Measurements from ENCODE around the gene NDUFA8. TPM values are rescaled to one million over a fixed set of nuclear protein-coding genes. Genes with fewer than 3 reads are reported as not detected.

NDUFA8 gene
- total RNA-seq, 1 experiment from 2014 or later: 60.7 TPM

- no peak overlapping the region for H2BK120ac ChIP-seq (ENCODE audit: low read depth, low read length, poor library complexity, severe bottlenecking)
- no peaks in the 10 kb centered on the region for H3K79me2 ChIP-seq (ENCODE audit: insufficient read depth, low read length)
- TF ChIP-seq, protein P1, sequence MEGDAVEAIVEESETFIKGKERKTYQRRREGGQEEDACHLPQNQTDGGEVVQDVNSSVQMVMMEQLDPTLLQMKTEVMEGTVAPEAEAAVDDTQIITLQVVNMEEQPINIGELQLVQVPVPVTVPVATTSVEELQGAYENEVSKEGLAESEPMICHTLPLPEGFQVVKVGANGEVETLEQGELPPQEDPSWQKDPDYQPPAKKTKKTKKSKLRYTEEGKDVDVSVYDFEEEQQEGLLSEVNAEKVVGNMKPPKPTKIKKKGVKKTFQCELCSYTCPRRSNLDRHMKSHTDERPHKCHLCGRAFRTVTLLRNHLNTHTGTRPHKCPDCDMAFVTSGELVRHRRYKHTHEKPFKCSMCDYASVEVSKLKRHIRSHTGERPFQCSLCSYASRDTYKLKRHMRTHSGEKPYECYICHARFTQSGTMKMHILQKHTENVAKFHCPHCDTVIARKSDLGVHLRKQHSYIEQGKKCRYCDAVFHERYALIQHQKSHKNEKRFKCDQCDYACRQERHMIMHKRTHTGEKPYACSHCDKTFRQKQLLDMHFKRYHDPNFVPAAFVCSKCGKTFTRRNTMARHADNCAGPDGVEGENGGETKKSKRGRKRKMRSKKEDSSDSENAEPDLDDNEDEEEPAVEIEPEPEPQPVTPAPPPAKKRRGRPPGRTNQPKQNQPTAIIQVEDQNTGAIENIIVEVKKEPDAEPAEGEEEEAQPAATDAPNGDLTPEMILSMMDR (conservative IDR thresholded peaks at IDR 0.05): no peak
- no peak overlapping the region for H2BK12ac ChIP-seq (ENCODE audit: insufficient read length, low read depth, low read length)
- Mint-ChIP-seq H3K9me3 (no peaks in the 10 kb centered on the region), H3K4me1 (peaks cover 0 to 5% of the 10 kb centered on the region in 2 experiments; a peak in 1 of 4 replicates), H3K4me3 (no peak overlapping the region), H3K27ac (no peak overlapping the region; a peak in 1 of 7 replicates), H3K27me3 (ENCODE audit: low read depth) (no peaks in the 10 kb centered on the region), H3K36me3 (ENCODE audit: insufficient read depth in 1 of 3, low read depth in 3 of 3) (peaks cover 14 to 46% (median 35%) of the 10 kb centered on the region in 3 experiments)
- H2BK5ac ChIP-seq (ENCODE audit: insufficient read length, low read length): no peak overlapping the region
- H3T11ph ChIP-seq (ENCODE audit: low read length): no peak overlapping the region
- no CpG with 5 or more reads among the region's 14 CpGs for WGBS (ENCODE audit: extremely low coverage, insufficient read length, low lambda C conversion rate)
- H3K4ac ChIP-seq (ENCODE audit: low read depth, low read length): no peak overlapping the region
- no peak overlapping the region for H2AK5ac ChIP-seq (ENCODE audit: insufficient read length, low read length)
- no peak overlapping the region for H3K14ac ChIP-seq (ENCODE audit: insufficient read depth, low read length)
- no peak overlapping the region for H4K91ac ChIP-seq (ENCODE audit: insufficient read length, low read depth, low read length)
- no peak overlapping the region for H3K27ac ChIP-seq (ENCODE audit: insufficient read length, low read depth, low read length)
- no peak overlapping the region for H3K56ac ChIP-seq (ENCODE audit: insufficient read length, low read depth, low read length)
- no peak overlapping the region for H2BK20ac ChIP-seq (ENCODE audit: low read depth, low read length, poor library complexity, severe bottlenecking)
- H3K79me1 ChIP-seq (ENCODE audit: insufficient read depth, low read depth, low read length, poor library complexity, severe bottlenecking): no peaks in the 10 kb centered on the region
- no peak for DNase-seq
- no peak overlapping the region for H4K8ac ChIP-seq (replicated peaks; ENCODE audit: insufficient read length, low read depth, low read length)
- H3K23ac ChIP-seq (ENCODE audit: insufficient read length, low read depth, low read length): no peak overlapping the region
- H4K20me1 ChIP-seq (ENCODE audit: control insufficient read depth, insufficient read depth, insufficient read length): no peaks in the 10 kb centered on the region
- H3K27me3 ChIP-seq (ENCODE audit: insufficient read depth, low read length): no peaks in the 10 kb centered on the region
- no peak overlapping the region for H2AFZ ChIP-seq (ENCODE audit: low read length)
- no peak overlapping the region for H2BK15ac ChIP-seq (ENCODE audit: low read depth, low read length)
- H3K9me3 ChIP-seq (ENCODE audit: control insufficient read depth, low read depth, low read length): no peaks in the 10 kb centered on the region
- no peak overlapping the region for H3K4me2 ChIP-seq (ENCODE audit: insufficient read depth, insufficient read length, low read length)
- no peak overlapping the region for H3K18ac ChIP-seq (ENCODE audit: insufficient read length, low read depth, low read length)
- no peaks in the 10 kb centered on the region for H3K23me2 ChIP-seq (ENCODE audit: insufficient read length, low read depth, low read length, poor library complexity, severe bottlenecking)
- no peak overlapping the region for H3K9ac ChIP-seq (ENCODE audit: extremely low read depth, insufficient read length, low read length)
- H4K5ac ChIP-seq (ENCODE audit: insufficient read length, low read depth, low read length): no peak overlapping the region
- H3K4me1 ChIP-seq (ENCODE audit: insufficient read depth, low read length): peaks cover 2% of the 10 kb centered on the region; the same call in 1 of the 2 replicates
Observed at GRCh38 chr9:122143876-122144405, 15.6 kb downstream of the NDUFA8 start.

Measured in H9 (cell line).